Lower lobe of right lung (tissue), 2 donors: ENCODE results near the gene SYPL1. TPM values are rescaled to one million over a fixed set of nuclear protein-coding genes. Genes with fewer than 3 reads are reported as not detected.

ENCODE experiments used
- ATAC-seq, 2 donors: fragments of 200-7000 bp; cut with Tn5 transposase; one replicate each; pipeline ENCODE4 v1.9.1; 2020 to 2022; ENCODE audit warnings: mild to moderate bottlenecking in 2 of 2, moderate library complexity in 2 of 2
- DNase-seq: peaks from one replicate; pipeline ENCODE4 v3.0.0-alpha.2; 2020
- H3K27ac ChIP-seq: fragments of 200-600 bp; one replicate; pipeline ENCODE4 v1.8.0; 2022
- H3K27me3 ChIP-seq: fragments of 200-600 bp; one replicate; pipeline ENCODE4 v1.8.0; 2022; ENCODE audit warnings: low read depth
- H3K36me3 ChIP-seq: fragments of 200-600 bp; one replicate; pipeline ENCODE4 v1.8.0; 2022; ENCODE audit warnings: mild to moderate bottlenecking
- H3K4me1 ChIP-seq: fragments of 200-600 bp; one replicate; pipeline ENCODE4 v1.8.0; 2022
- H3K4me3 ChIP-seq: fragments of 200-600 bp; one replicate; pipeline ENCODE4 v1.8.0; 2022; ENCODE audit warnings: mild to moderate bottlenecking
- H3K9me3 ChIP-seq: fragments of 200-600 bp; one replicate; pipeline ENCODE4 v1.8.0; 2022
- CTCF ChIP-seq: fragments of 200-600 bp; IDR thresholded peaks from one replicate; pipeline ENCODE4 v1.8.0; 2022; ENCODE audit warnings: antibody characterized with exemption, mild to moderate bottlenecking
- intact Hi-C: fragments of 100-400 bp; cut with DNase I; formaldehyde crosslinking; loops from one replicate; pipeline ENCODE4 v1.11.0; 2022
- total RNA-seq: library from RNA; stranded (reverse); fragmentation: NEBNext Ultra II Directional; extraction: Animal tissue kit (Norgen Biotek cat#: 25700); gene quantifications from one replicate; pipeline ENCODE4 v1.2.1, GENCODE V29; 2021
- donor health status: DM: no; HTN: yes; CAD: no; lungs with severe emphysema.

SYPL1 gene
- total RNA-seq, 1 donor from 2014 or later, result 79.6 TPM

GRCh38 chr7:106104721-106105260 is 7.3 kb downstream of the SYPL1 start:
- ATAC-seq (no peak), DNase-seq (no peak)
- H3K27ac ChIP-seq, result no peak overlapping the region
- peaks cover 33% of the 10 kb centered on the region for H3K4me1 ChIP-seq
- no peaks in the 10 kb centered on the region for H3K27me3 ChIP-seq
- H3K36me3 ChIP-seq, result no peaks in the 10 kb centered on the region
- no peak for TF ChIP-seq CTCF
- intact Hi-C loops, result no loop called here
- H3K4me3 ChIP-seq, result no peak overlapping the region
- H3K9me3 ChIP-seq, result no peaks in the 10 kb centered on the region

- Histone ChIP-seq H3K4me3 (no peak overlapping the region), H3K4me1 (peaks cover 18% of the 10 kb centered on the region), H3K9me3 (no peaks in the 10 kb centered on the region), H3K27me3 (no peaks in the 10 kb centered on the region), H3K36me3 (peaks cover 8% of the 10 kb centered on the region), H3K27ac (no peak overlapping the region)
- intact Hi-C loops, result no loop called here
- DNase-seq (no peak), ATAC-seq (no peak)
- no peak for TF ChIP-seq CTCF
Measured at GRCh38 chr7:106102387-106102966, 9.6 kb downstream of the SYPL1 start.

- H3K36me3 ChIP-seq, result peaks cover 16% of the 10 kb centered on the region
- intact Hi-C loops, result no loop called here
- no peaks in the 10 kb centered on the region for H3K9me3 ChIP-seq
- H3K4me3 ChIP-seq, result no peak overlapping the region
- TF ChIP-seq CTCF, result no peak
- H3K4me1 ChIP-seq, result peaks cover 18% of the 10 kb centered on the region
- no peaks in the 10 kb centered on the region for H3K27me3 ChIP-seq
- DNase-seq (no peak), ATAC-seq (no peak)
- H3K27ac ChIP-seq, result no peak overlapping the region
Measured at GRCh38 chr7:106101726-106102125, 10.4 kb downstream of the SYPL1 start.

GRCh38 chr7:106100863-106101629 is 11.1 kb downstream of the SYPL1 start:
- TF ChIP-seq CTCF, result no peak
- no peak overlapping the region for H3K4me3 ChIP-seq
- no peak for ATAC-seq
- no peak for DNase-seq
- H3K27me3 ChIP-seq, result no peaks in the 10 kb centered on the region
- intact Hi-C loops, result no loop called here
- no peak overlapping the region for H3K27ac ChIP-seq
- H3K9me3 ChIP-seq, result no peaks in the 10 kb centered on the region
- peaks cover 23% of the 10 kb centered on the region for H3K36me3 ChIP-seq
- peaks cover 18% of the 10 kb centered on the region for H3K4me1 ChIP-seq

GRCh38 chr7:106099539-106099938 is 12.6 kb downstream of the SYPL1 start:
- no peaks in the 10 kb centered on the region for H3K27me3 ChIP-seq
- peaks cover 10% of the 10 kb centered on the region for H3K4me1 ChIP-seq
- intact Hi-C loops, result no loop called here
- DNase-seq, result no peak
- no peak overlapping the region for H3K4me3 ChIP-seq
- no peaks in the 10 kb centered on the region for H3K9me3 ChIP-seq
- H3K36me3 ChIP-seq, result peaks cover 27% of the 10 kb centered on the region
- H3K27ac ChIP-seq, result no peak overlapping the region
- ATAC-seq, result peak in 1 of 2 donors; percentile 40
- no peak for TF ChIP-seq CTCF
